ENCODE results near the gene FALEC.
"Not testable (repeated sequence)": the region's sequence is repeated elsewhere in the genome, so short reads cannot be mapped to it uniquely, and the experiment has no call there.

Gene FALEC

DNA sequence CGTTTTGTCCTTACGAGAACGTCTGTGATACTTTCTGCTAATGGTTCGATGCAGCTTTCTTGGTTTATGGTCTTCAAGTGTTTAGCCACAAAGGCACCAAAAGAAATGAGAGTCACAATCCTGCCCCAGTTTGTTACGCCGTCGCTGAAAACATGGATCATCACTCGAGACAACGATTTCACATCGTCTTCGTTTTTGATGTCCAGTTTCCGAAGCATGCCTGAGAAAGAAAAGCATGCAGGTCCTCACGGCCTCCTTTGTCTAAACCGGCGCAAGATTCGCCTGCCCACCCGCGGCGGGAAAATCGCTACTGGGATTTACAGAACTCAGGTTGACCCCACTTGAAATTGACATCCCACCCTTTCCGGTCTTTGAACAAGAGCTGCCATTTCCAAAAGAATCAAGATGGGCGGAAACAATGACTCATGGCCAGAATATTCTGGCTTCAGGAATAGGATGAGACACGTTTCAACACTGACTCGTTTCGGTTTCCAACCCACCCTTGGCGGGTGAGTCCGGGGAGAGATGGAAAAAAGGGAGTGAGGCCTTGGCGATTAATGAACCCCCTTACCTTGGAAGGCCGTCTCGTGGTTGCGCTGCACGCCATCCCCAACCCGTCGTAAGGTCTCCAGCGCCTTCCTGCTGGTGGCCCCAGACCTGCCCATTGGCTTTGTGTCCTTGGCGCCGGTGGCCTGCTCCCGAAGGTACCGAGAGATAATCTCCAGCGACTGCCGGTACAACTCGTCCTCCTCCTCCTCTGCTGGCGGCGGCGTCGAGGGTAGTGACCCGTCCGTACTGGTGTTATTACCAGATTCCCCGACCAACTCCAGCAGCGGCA lies 62.9 kb downstream of the FALEC start:
- peak; percentile 72 to 79 for DNase-seq
- H3K4me1 ChIP-seq, result peaks cover 0 to 35% (median 19%) of the 10 kb centered on the region in 4 donors
- H3K4me3 ChIP-seq, result peak overlapping the region; percentile 93 to 97
- H3K27me3 ChIP-seq, result no peaks in the 10 kb centered on the region
- TF ChIP-seq, protein P1, sequence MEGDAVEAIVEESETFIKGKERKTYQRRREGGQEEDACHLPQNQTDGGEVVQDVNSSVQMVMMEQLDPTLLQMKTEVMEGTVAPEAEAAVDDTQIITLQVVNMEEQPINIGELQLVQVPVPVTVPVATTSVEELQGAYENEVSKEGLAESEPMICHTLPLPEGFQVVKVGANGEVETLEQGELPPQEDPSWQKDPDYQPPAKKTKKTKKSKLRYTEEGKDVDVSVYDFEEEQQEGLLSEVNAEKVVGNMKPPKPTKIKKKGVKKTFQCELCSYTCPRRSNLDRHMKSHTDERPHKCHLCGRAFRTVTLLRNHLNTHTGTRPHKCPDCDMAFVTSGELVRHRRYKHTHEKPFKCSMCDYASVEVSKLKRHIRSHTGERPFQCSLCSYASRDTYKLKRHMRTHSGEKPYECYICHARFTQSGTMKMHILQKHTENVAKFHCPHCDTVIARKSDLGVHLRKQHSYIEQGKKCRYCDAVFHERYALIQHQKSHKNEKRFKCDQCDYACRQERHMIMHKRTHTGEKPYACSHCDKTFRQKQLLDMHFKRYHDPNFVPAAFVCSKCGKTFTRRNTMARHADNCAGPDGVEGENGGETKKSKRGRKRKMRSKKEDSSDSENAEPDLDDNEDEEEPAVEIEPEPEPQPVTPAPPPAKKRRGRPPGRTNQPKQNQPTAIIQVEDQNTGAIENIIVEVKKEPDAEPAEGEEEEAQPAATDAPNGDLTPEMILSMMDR (IDR thresholded peaks at IDR 0.05), result no peak
- intact Hi-C loops (cut with DNase I; ENCODE audit: low total_unique reads), result loop anchor here (2.0 to 5.0 kb wide), 2 partner anchors 18 to 44 kb away; no protein-coding TSS in a partner anchor
- H3K27ac ChIP-seq, result peak overlapping the region; percentile 99
- peaks cover 47 to 56% (median 47%) of the 10 kb centered on the region in 3 donors for H3K36me3 ChIP-seq
- H3K9me3 ChIP-seq, result no peaks in the 10 kb centered on the region

DNA sequence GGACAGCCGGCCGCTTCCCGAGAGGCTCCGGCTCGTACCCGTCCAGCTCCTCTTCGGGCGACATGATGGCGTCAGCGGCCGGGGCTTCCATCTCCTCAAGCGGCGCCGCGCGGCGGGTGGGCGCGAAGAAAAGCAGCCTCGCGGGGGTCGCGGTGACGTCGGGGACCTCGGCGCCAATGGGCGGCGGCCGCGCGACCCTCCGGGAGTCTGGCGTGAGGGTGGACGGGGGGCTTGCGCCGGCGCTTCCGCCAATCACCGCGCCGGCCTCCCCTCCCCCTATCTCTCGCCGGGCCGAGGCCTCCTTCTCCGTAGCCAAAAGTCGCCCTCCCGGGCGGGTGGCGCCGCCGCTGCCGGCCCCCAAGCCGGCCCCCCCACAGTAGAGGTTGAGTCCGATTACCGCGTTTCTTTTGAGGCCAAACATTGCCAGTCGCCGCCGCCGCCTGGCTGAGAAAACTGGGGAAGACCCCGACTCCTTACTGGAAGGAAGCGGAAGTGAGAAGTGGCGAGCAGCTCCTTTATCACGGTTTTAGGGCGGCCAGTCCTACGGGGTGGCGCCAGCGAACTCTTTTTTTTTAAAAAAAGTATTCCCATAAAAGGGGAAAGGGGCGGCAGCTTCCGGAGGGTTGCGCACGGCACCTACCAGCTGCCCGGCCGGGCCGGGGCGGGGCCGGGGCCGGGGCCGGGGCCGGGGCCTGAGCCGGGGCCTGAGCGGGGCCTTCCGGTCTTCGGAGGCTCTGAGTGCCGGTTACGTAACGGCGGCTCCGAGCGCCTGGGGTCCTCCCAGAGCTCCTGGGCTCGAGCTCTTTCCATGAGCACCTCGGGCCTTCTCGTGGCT lies 63.8 kb downstream of the FALEC start, which contains the start of gene MCL1:
Gene MCL1 (minus strand): TSS at position 501 of the 835 bp plus-strand sequence. CDS start 80 bp downstream, at position 421.
- intact Hi-C loops (cut with DNase I; ENCODE audit: low total_unique reads), result loop anchor here (2.0 to 5.0 kb wide), 2 partner anchors 19 to 43 kb away; no protein-coding TSS in a partner anchor
- peak within 1 kb of the TSS; percentile 99 for H3K27ac ChIP-seq
- peaks cover 39 to 48% (median 39%) of the 10 kb centered on the region in 3 donors for H3K36me3 ChIP-seq
- peak; percentile 93 to 97 for DNase-seq
- H3K9me3 ChIP-seq, result no peaks in the 10 kb centered on the region
- peaks cover 0 to 27% (median 12%) of the 10 kb centered on the region in 4 donors for H3K4me1 ChIP-seq
- no peaks in the 10 kb centered on the region for H3K27me3 ChIP-seq
- TF ChIP-seq, protein P1 (IDR thresholded peaks at IDR 0.05), result no peak
- peak within 1 kb of the TSS; percentile 93 to 97 for H3K4me3 ChIP-seq

DNA sequence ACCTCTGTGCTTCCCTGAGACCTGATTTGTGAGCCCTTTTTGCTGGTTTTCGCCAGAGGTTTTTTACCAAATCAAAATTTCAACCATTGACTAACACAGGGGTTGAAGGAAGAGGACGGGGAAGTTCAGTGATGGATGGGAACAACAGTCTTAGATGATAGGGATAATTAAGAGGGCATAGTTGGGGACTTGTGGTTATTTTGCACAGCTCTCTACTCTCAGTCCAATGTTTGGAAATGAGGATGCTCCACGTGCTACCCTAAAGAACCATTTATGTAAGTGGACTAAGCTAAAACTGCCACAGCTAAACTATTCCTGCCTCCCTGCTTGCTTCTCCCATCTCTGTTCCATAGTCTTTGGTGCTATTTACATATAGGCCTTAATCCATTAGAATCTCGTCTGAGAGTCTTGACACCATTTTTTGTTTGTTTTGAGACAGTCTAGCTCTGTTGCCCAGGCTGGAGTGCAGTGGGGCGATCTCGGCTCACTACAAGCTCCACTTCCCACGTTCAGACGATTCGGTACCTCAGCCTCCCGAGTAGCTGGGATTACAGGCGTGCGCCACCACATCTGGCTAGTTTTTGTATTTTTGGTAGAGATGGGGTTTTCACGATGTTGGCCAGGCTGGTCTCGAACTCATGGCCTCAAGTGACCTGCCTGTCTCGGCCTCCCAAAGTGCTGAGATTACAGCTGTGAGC lies 64.5 kb downstream of the FALEC start:
- H3K27me3 ChIP-seq, result no peaks in the 10 kb centered on the region
- peaks cover 0 to 19% (median 9%) of the 10 kb centered on the region in 4 donors for H3K4me1 ChIP-seq
- intact Hi-C loops (cut with DNase I; ENCODE audit: low total_unique reads), result loop anchor here (2.0 to 5.0 kb wide), 2 partner anchors 19 to 42 kb away; no protein-coding TSS in a partner anchor
- H3K36me3 ChIP-seq, result peaks cover 32 to 40% (median 35%) of the 10 kb centered on the region in 3 donors
- no peaks in the 10 kb centered on the region for H3K9me3 ChIP-seq
- peak overlapping the region; percentile 99 for H3K27ac ChIP-seq
- H3K4me3 ChIP-seq, result peak overlapping the region; percentile 93 to 97
- TF ChIP-seq, protein P1 (IDR thresholded peaks at IDR 0.05), result peak in 1 of 2 experiments; percentile 4
- no peak for DNase-seq

DNA sequence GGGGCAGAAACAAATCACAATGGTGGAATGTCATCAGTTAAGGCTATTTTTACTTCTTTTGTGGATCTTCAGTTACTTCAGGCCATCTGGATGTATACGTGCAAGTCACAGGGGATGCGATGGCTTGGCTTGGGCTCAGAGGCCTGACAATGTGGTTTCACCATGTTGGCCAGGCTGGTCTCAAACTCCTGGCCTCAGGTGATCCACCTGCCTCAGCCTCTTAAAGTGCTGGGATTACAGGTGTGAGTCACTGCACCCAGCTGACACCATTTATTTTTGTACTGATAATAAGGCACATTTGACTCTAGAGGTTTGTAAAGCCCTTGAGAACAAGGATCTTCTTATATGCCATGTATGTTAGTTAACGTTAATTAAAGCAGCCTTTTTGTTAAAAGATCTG lies 65.4 kb downstream of the FALEC start:
- intact Hi-C loops (cut with DNase I; ENCODE audit: low total_unique reads); H3K27me3 ChIP-seq; H3K27ac ChIP-seq; H3K4me3 ChIP-seq; DNase-seq; H3K9me3 ChIP-seq: not testable (repeated sequence)
- Histone ChIP-seq H3K36me3 (peaks cover 23 to 32% (median 32%) of the 10 kb centered on the region in 3 donors), H3K4me1 (peaks cover 0 to 14% (median 9%) of the 10 kb centered on the region in 4 donors)

DNA sequence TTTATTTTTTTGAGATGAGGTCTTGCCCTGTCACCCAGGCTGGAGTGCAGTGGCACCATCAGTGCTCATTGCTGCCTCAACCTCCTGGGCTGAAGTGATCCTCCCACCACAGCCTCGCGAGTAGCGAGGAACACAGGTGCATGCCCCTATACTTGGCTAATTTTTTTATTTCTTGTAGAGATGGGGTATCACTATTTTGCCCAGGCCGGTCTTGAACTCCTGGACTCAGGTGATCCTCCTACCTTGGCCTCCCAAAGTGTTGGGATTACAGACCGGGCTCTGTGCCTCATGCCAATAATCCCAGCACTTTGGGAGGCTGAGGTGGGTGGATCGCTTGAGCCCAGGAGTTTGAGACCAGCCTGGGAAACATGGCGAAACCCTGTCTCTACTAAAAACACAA lies 65.9 kb downstream of the FALEC start:
- H3K4me3 ChIP-seq; intact Hi-C loops (cut with DNase I; ENCODE audit: low total_unique reads); H3K27ac ChIP-seq; H3K27me3 ChIP-seq; DNase-seq; H3K9me3 ChIP-seq: not testable (repeated sequence)
- H3K4me1 ChIP-seq, result peaks cover 0 to 14% (median 9%) of the 10 kb centered on the region in 4 donors
- peaks cover 19 to 27% (median 27%) of the 10 kb centered on the region in 3 donors for H3K36me3 ChIP-seq

DNA sequence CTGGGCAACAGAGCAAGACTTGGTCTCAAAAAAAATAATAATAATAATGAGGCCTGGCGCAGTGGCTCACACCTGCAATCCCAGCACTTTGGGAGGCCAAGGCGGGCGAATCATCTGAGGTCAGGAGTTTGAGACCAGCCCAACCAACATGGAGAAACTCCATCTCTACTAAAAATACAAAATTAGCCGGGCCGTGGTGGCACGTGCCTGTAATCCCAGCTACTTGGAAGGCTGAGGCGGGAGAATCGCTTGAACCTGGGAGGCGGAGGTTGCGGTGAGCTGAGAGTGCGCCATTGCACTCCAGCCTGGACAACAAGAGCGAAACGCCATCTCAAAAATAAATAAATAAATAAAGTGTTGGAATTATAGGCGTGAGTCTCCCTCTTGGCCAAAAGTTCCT lies 66.4 kb downstream of the FALEC start:
- H3K27ac ChIP-seq; H3K4me3 ChIP-seq; H3K9me3 ChIP-seq; DNase-seq; H3K27me3 ChIP-seq; intact Hi-C loops (cut with DNase I; ENCODE audit: low total_unique reads): not testable (repeated sequence)
- Histone ChIP-seq H3K36me3 (peaks cover 13 to 22% (median 22%) of the 10 kb centered on the region in 3 donors), H3K4me1 (peaks cover 0 to 14% (median 9%) of the 10 kb centered on the region in 4 donors)

Measured in tibial artery (tissue), 4 donors.